Ascending aorta (tissue), 2 donors: Measurements from ENCODE around the gene P2RX1. TPM values are rescaled to one million over a fixed set of nuclear protein-coding genes. Genes with fewer than 3 reads are reported as not detected.

Experiments used
- DNase-seq, 2 donors: peaks; one replicate each; pipeline ENCODE4 v3.0.0-alpha.2; 2019; ENCODE audit warnings: low spot score in 2 of 2
- H3K27ac ChIP-seq, 2 donors: fragments of 200-600 bp; sonication (generic); one replicate each; pipeline ENCODE4 v1.5.1; 2016 to 2017; ENCODE audit warnings: mild to moderate bottlenecking in 1 of 2
- H3K27me3 ChIP-seq: fragments of 200-600 bp; sonication (generic); one replicate; pipeline ENCODE4 v1.5.1; 2017
- H3K36me3 ChIP-seq, 2 donors: fragments of 200-600 bp; sonication (generic); one replicate each; pipeline ENCODE4 v1.5.1; 2016
- H3K4me1 ChIP-seq, 2 donors: fragments of 200-600 bp; sonication (generic); one replicate each; pipeline ENCODE4 v1.5.1; 2016 to 2017; ENCODE audit warnings: mild to moderate bottlenecking in 1 of 2
- H3K4me3 ChIP-seq, 2 donors: fragments of 200-600 bp; sonication (generic); one replicate each; pipeline ENCODE4 v1.5.1; 2016 to 2017; ENCODE audit warnings: mild to moderate bottlenecking in 1 of 2
- H3K9me3 ChIP-seq, 2 donors: fragments of 200-600 bp; sonication (generic); one replicate each; pipeline ENCODE4 v1.5.1; 2016
- intact Hi-C: fragments of 100-400 bp; cut with DNase I; formaldehyde crosslinking; loops from one replicate; pipeline ENCODE4 v1.15.1; 2023
- total RNA-seq: library from RNA; depleted of rRNA; stranded (reverse); fragments of >200 nt; gene quantifications from one replicate; pipeline ENCODE4 v1.1.0, GENCODE V29; 2016
- TF ChIP-seq, protein P1 (sequence below), 3 experiments: fragments of 200-600 bp in 2 of 3; fragments of 450-650 bp in 1 of 3; sonication (generic) in 2 of 3; IDR thresholded peaks; one replicate each; pipeline ENCODE4 v1.5.1; 2016 to 2019; ENCODE audit warnings: antibody characterized with exemption in 3 of 3, mild to moderate bottlenecking in 1 of 3, moderate library complexity in 1 of 3

The P2RX1 gene
- total RNA-seq, 1 donor from 2014 or later = not detected

- Histone ChIP-seq H3K4me1 (peaks cover 0 to under 1% of the 10 kb centered on the region in 2 donors), H3K9me3 (no peaks in the 10 kb centered on the region), H3K27ac (no peak overlapping the region), H3K36me3 (peaks cover 10 to 45% of the 10 kb centered on the region in 2 donors), H3K27me3 (no peaks in the 10 kb centered on the region), H3K4me3 (no peak overlapping the region)
- intact Hi-C loops = no loop called here
- TF ChIP-seq, protein P1, sequence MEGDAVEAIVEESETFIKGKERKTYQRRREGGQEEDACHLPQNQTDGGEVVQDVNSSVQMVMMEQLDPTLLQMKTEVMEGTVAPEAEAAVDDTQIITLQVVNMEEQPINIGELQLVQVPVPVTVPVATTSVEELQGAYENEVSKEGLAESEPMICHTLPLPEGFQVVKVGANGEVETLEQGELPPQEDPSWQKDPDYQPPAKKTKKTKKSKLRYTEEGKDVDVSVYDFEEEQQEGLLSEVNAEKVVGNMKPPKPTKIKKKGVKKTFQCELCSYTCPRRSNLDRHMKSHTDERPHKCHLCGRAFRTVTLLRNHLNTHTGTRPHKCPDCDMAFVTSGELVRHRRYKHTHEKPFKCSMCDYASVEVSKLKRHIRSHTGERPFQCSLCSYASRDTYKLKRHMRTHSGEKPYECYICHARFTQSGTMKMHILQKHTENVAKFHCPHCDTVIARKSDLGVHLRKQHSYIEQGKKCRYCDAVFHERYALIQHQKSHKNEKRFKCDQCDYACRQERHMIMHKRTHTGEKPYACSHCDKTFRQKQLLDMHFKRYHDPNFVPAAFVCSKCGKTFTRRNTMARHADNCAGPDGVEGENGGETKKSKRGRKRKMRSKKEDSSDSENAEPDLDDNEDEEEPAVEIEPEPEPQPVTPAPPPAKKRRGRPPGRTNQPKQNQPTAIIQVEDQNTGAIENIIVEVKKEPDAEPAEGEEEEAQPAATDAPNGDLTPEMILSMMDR (IDR thresholded peaks at IDR 0.05) = no peak
- no peak for DNase-seq
Measured at GRCh38 chr17:3880983-3881382, 35.3 kb downstream of the P2RX1 start.

GRCh38 chr17:3879591-3880417 is 36.5 kb downstream of the P2RX1 start:
- no peaks in the 10 kb centered on the region for H3K9me3 ChIP-seq
- intact Hi-C loops = no loop called here
- no peak for DNase-seq
- no peak overlapping the region for H3K4me3 ChIP-seq
- no peaks in the 10 kb centered on the region for H3K27me3 ChIP-seq
- peaks cover 7 to 48% of the 10 kb centered on the region in 2 donors for H3K36me3 ChIP-seq
- no peaks in the 10 kb centered on the region for H3K4me1 ChIP-seq
- TF ChIP-seq, protein P1 (IDR thresholded peaks at IDR 0.05) = no peak
- peak overlapping the region in 1 of 2 donors; percentile 60 for H3K27ac ChIP-seq

DNA sequence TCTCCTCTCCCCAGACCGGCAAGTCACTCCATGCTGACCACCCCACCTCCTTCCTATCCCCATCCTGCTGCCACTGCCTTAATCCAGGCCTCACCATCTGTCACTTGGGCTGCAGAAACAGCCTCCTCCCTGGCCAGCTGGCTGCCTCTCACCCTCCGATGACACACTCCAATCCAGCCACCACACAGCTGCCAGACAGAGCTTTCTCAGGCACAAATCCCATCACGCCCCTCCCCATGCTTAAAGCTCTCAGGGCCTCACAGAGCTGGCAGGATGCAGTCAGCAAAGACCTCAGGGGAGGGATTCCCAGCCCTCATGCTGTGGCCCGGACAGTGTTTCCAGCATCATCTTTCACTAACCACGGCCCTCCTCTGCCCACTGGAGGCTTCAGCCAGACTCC is 37.1 kb downstream of the P2RX1 start:
- Histone ChIP-seq H3K27me3 (no peaks in the 10 kb centered on the region), H3K4me1 (no peaks in the 10 kb centered on the region), H3K27ac (peak overlapping the region in 1 of 2 donors; percentile 60), H3K4me3 (no peak overlapping the region), H3K36me3 (peaks cover 6 to 44% of the 10 kb centered on the region in 2 donors), H3K9me3 (no peaks in the 10 kb centered on the region)
- intact Hi-C loops = no loop called here
- TF ChIP-seq, protein P1 (IDR thresholded peaks at IDR 0.05) = no peak
- no peak for DNase-seq

GRCh38 chr17:3877220-3877619 is 39.0 kb downstream of the P2RX1 start:
- DNase-seq = no peak

GRCh38 chr17:3875317-3875716 is 40.9 kb downstream of the P2RX1 start:
- Histone ChIP-seq H3K27ac (no peak overlapping the region), H3K36me3 (peaks cover 7 to 45% of the 10 kb centered on the region in 2 donors), H3K27me3 (no peaks in the 10 kb centered on the region), H3K9me3 (no peaks in the 10 kb centered on the region), H3K4me1 (no peaks in the 10 kb centered on the region), H3K4me3 (no peak overlapping the region)
- no peak for DNase-seq
- TF ChIP-seq, protein P1 (IDR thresholded peaks at IDR 0.05) = no peak
- intact Hi-C loops = no loop called here

More at GRCh38 chr17:3877220-3877619, 39.0 kb downstream of the P2RX1 start:
- no peak overlapping the region for H3K27ac ChIP-seq
- H3K4me3 ChIP-seq = no peak overlapping the region
- H3K36me3 ChIP-seq = peaks cover 5 to 42% of the 10 kb centered on the region in 2 donors
- TF ChIP-seq, protein P1 (IDR thresholded peaks at IDR 0.05) = no peak
- H3K9me3 ChIP-seq = no peaks in the 10 kb centered on the region
- no peaks in the 10 kb centered on the region for H3K27me3 ChIP-seq
- intact Hi-C loops = no loop called here
- H3K4me1 ChIP-seq = no peaks in the 10 kb centered on the region
